CMK (cell line): ENCODE data around the gene PAK5.

ENCODE experiments used
- DNase-seq: peaks from one replicate; pipeline ENCODE4 v3.0.0-alpha.2; 2010; ENCODE audit warnings: low read depth

Gene PAK5

GRCh38 chr20:9838378-9839295, at the start of gene PAK5:
Gene PAK5, minus strand, starts transcription at chr20:9839076. Its CDS starts 194,748 bp downstream, at chr20:9644328.
- DNase-seq, result no peak

GRCh38 chr20:9887706-9888105, 48.8 kb upstream of the PAK5 start:
- DNase-seq, result no peak

DNA sequence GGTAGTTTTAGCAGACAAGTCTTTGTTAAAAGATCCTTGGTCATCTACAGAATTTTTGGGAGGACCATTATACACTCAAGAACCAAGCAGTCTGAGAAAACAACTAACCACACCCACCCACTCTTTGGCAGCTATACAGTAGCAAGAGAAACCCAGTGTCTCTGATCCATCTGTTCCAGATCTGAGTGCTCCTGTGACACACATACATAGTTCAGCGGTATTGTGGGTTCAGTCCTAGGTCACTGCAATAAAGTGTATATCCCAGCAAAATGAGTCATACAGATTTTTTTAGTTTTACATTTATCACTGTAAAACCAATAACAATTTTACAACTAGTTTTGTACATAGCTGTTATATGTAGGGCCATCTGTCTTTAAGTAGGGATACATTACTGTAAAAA, 47.4 kb upstream of the PAK5 start:
- DNase-seq, result no peak

- no peak for DNase-seq
These were observed 45.8 kb upstream of the PAK5 start for GRCh38 chr20:9884666-9885065.

- DNase-seq, result no peak
These were observed 45.2 kb upstream of the PAK5 start for GRCh38 chr20:9884061-9884460.

DNA sequence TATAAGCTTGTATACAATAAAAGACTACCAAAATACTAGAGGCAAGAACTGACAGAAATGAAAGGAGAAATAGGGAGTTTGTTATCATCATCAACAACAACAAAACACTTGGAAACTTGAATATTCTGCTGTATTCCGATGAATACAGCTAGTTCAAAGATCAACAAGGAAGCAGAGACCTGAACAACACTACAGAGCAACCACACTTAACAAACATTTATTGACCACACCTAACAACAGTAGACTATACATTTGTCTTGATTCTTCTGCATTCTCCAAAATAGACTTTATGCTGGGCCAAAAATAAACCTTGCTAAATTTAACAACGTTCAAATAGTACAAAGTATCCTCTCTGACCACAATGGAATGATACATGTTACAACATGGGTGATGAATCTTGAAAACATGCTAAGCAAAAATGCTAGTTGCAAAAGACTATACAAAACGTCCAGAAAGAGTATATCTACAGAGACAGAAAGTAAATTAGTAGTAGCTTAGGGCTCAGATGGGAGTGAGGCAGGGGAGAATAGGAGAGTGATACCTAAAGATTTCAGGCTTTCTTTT, 39.1 kb upstream of the PAK5 start:
- DNase-seq, result no peak

DNA sequence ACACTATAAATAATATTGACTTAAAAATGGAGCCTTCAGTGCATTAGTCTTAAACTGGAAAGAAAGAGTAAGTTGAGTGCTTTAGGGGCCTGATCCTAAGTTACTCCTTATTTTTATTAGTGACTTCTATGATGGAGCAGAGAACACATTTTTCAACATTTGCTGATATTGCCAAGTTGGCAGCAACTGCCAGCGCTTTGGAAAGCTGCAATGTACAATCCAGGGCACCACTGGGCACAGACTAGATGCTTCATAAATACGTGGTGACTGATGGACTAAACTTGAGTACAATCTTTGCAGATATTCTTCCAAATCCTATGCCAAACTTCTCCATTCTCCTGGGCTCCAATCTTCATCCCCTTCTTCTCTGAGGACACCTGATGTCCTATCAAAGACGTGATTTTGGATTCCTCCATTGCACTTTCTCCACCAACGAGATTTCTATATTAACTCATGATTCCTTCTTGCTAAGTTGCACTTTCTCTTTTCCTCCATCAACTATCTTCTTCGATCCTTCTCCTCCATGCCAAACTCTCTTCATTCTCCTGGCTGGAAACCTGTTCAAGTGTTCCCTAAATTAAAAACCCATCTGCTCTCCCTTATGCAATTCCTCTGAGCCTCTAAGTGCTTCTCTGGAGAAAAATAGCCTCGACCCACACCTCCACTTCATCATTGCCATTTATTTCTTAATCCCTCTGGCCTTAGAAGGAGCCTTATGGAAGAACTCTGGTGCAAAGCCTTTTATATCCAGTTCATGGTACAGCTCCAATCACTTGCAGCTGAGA, 28.5 kb upstream of the PAK5 start:
- no peak for DNase-seq

DNA sequence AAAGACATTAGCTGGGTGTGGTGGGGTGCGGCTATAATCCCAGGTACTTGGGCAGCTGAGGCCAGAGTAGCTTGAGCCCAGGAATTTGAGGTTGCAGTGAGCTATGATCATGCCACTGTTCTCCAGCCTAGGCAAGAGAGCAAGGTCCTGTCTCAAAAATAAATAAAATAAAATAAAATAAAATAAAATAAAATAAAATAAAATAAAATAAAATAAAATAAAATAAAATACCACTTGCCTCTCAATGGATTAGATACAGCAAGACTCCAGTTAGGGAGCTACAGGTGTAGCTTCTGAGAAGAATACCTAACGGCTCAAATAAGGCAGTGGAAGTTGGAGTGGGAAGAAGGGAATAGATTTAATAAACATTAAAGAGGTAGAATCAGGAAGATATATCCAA, 13.7 kb upstream of the PAK5 start:
- DNase-seq, result no peak

GRCh38 chr20:9839626-9840025, 750 bp upstream of the PAK5 start:
- no peak for DNase-seq

DNA sequence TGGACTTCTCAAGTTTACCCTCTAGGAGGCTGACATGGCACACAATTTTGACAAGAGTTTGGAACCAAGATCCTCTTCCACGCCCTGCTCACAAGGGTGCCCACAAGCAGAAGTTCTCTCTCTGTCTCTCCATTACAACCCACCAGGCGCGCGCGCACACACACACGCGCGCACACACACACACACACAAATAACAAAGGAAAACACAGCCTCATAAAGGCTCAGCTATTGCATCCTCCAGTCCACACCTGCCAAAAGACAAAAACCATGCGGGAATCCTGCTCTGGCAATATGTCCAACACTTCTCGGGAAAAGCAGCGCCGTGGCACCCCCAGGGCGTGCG, 870 bp downstream of the PAK5 start:
- DNase-seq, result no peak

DNA sequence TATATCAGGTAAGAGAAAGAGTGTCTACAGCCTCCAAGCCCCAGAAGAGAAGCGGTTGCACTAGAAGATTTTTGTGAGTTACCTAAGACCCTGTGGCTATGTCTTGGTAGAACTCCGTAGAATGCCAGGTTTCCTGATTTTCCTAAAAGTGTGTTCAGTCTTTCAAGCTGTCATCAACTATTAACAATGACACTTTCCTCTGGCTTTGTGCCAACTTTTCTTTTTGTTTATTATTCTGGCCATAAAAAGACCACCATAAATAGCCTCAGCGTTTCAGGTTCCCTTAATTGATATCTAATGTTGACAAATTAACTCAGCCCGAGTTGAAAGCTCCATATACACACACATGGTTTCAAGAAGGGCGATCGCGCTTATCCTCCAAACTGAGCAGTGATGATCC, 1.2 kb downstream of the PAK5 start:
- no peak for DNase-seq

DNA sequence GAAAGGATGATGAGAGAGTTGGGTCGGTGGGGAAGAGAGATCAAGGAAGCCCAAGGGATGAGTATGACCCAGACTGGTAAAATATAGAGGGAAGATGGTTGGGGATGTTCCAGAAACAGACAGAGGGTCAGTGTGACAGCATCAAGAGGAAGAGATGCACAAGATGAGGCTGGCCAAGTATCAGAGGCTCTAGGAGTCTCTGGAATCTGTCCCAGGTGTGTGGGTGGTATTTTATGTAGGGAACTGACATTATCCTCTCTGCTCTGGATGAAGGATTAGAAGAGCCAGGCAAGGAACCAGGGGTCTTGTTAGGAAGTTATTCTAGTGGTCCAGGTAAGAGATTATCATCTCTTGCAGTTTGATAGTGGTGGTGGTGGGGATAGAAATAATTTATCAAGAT, 3.6 kb downstream of the PAK5 start:
- DNase-seq, result no peak

DNA sequence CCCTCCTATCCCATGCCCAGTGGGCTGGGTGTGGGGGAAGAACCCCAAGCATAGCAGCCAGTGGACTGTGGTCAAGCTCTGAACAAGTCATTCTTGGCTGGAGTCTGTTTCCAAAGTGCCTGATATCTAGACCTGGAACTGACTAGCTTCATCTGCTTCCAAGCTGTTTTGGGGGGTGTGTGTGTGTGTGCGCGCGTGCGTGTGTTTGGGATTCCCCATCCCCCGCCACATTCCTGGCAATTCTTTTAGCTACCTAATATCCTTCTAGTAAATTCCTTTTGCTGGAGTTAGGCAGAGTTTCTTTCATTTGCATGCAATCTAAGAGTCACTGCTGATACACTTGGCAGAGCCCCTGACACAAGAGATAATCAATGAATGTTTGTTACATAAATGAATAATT, 7.8 kb downstream of the PAK5 start:
- no peak for DNase-seq

DNA sequence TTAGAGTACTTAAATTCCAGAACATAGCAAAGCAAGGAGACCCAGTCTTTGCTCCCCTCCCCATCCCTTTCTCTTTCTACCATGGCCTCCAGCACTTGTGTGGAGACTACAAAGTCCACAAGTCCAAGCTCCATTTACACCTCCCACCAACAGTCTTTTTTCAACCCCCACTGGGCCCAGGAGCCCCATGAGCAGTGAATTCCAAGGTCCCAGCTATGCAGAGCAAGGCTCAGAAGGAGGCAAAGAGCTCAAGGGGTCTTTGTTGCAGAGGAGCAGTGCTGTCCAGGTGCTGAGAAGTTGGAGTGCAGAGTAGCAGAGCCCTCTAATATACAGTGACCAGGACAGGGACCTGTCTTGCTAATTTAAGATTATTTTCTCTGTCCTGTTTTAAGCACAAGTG, 9.0 kb downstream of the PAK5 start:
- DNase-seq, result no peak

GRCh38 chr20:9817654-9818053, 21.2 kb downstream of the PAK5 start:
- DNase-seq, result no peak

- no peak for DNase-seq
These were observed 23.2 kb downstream of the PAK5 start for GRCh38 chr20:9815632-9816031.

GRCh38 chr20:9810738-9811137, 28.1 kb downstream of the PAK5 start:
- no peak for DNase-seq

DNA sequence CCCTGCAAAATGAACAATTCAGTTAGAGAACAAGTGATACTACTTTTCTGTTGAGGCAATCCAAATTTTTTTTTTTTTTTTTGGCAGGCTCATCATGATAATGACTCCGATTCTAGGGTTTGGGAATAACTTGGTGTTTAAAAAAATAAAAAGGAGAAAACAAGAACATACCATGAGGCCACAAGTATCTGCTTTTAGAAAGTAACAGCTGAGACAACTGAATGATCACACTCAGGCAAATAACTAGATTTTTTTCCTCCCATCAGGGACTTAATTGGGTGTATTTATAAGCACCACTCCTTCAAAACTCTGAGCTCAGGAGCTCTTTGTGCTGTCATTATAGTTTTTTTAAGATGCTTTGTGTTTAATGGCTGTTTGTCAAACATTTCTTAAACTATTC, 29.6 kb downstream of the PAK5 start:
- no peak for DNase-seq

- no peak for DNase-seq
These were observed 30.7 kb downstream of the PAK5 start for GRCh38 chr20:9808166-9808565.

DNA sequence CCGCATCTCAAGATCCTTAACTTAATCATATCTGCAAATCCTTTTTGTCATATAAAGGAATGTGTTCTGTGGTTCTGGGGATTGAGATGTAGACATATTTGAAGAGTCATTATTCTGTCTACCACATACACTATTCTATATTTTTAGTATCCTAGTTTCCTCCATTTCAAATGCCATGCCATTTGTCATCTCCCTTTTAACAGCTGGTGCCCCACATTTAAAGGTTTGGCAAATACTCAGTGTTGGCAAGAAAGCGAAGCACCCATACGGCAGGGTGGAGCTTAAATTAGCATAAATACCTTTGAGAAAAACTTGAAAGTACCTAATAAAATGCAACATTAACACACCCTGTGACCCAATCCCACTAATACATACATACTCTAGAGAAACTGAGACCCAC, 31.7 kb downstream of the PAK5 start:
- no peak for DNase-seq

GRCh38 chr20:9800421-9800820, 38.5 kb downstream of the PAK5 start:
- no peak for DNase-seq

DNA sequence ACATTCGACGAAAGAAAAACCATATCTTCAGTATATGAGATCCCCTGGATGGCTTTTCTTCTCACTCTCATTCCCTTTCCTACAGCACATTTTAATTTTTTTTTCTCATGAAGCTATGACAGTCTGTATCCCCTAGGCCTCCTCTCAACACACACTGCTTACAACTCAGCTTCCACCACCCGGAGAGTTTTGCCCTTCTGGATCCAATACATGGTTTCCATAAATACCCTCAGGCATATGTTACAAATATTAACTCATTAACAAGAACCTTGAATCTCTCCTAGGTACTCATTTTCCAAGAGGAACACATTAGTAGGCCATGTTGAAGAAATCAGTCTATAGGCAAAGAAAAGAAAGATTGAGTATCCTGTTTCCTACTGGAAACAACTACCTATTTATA, 44.0 kb downstream of the PAK5 start:
- DNase-seq, result no peak

- DNase-seq, result no peak
These were observed 46.2 kb downstream of the PAK5 start for GRCh38 chr20:9792674-9793073.
